Smooth muscle cell (in vitro differentiated cells): ENCODE results near the gene SIGLEC1. TPM values are rescaled to one million over a fixed set of nuclear protein-coding genes. Genes with fewer than 3 reads are reported as not detected.

Experiments used
- DNase-seq: peaks from one replicate; lab custom pipeline; 2025; ENCODE audit not compliant: unreplicated experiment; lab: John Stamatoyannopoulos, UW
- H2AFZ ChIP-seq: fragments of 200-600 bp; sonication (generic); 2 replicates; pipeline ENCODE4 v1.6.0; 2016; ENCODE audit warnings: antibody characterized with exemption, low read depth, mild to moderate bottlenecking
- H3F3A ChIP-seq: fragments of 200-600 bp; sonication (generic); 2 replicates; pipeline ENCODE4 v1.6.0; 2017; ENCODE audit warnings: antibody characterized with exemption, low read depth
- H3K27ac ChIP-seq: fragments of 200-600 bp; sonication (generic); 2 replicates; pipeline ENCODE4 v1.5.1; 2016; ENCODE audit warnings: low read depth, mild to moderate bottlenecking
- H3K27me3 ChIP-seq: fragments of 200-600 bp; sonication (generic); 2 replicates; pipeline ENCODE4 v1.6.1; 2016; ENCODE audit warnings: low read depth, mild to moderate bottlenecking
- H3K36me3 ChIP-seq: fragments of 200-600 bp; sonication (generic); 2 replicates; pipeline ENCODE4 v1.5.1; 2016; ENCODE audit warnings: low read depth
- H3K4me1 ChIP-seq: fragments of 200-600 bp; sonication (generic); 2 replicates; pipeline ENCODE4 v1.5.1; 2016; ENCODE audit warnings: low read depth
- H3K4me2 ChIP-seq: fragments of 200-600 bp; sonication (generic); 2 replicates; pipeline ENCODE4 v1.6.0; 2016; ENCODE audit warnings: mild to moderate bottlenecking
- H3K4me3 ChIP-seq: fragments of 200-600 bp; sonication (generic); 2 replicates; pipeline ENCODE4 v1.5.1; 2016; ENCODE audit warnings: mild to moderate bottlenecking
- H3K79me2 ChIP-seq: fragments of 200-600 bp; sonication (generic); 2 replicates; pipeline ENCODE4 v1.6.0; 2016; ENCODE audit warnings: low read depth, mild to moderate bottlenecking
- H3K9ac ChIP-seq: fragments of 200-600 bp; sonication (generic); 2 replicates; pipeline ENCODE4 v1.6.0; 2016; ENCODE audit warnings: low read depth
- H3K9me3 ChIP-seq: fragments of 200-600 bp; sonication (generic); replicated peaks from 2 replicates; pipeline ENCODE4 v1.5.1; 2016; ENCODE audit warnings: low read depth
- H4K20me1 ChIP-seq: fragments of 200-600 bp; sonication (generic); 2 replicates; pipeline ENCODE4 v1.6.0; 2016; ENCODE audit warnings: low read depth
- CTCF ChIP-seq: fragments of 200-600 bp; sonication (generic); IDR thresholded peaks from 2 replicates; pipeline ENCODE4 v1.5.1; 2017; ENCODE audit warnings: borderline replicate concordance, mild to moderate bottlenecking, antibody characterized with exemption; ENCODE audit not compliant: insufficient read depth, poor library complexity, severe bottlenecking
- WGBS: methylation state at CpG from one replicate; pipeline ENCODE4 v1.1.7; 2016; ENCODE audit warnings: low lambda C conversion rate; 5-methylcytosine and 5-hydroxymethylcytosine counted together
- polyA plus RNA-seq: library from polyadenylated mRNA; unstranded; fragments of >200 nt; fragmentation: Nextera tagmentation; extraction: Ambion mirVana; gene quantifications from 2 replicates; pipeline ENCODE4 v1.2.1, GENCODE V29; 2016
- total RNA-seq: library from RNA; depleted of rRNA; stranded (reverse); fragments of >200 nt; gene quantifications from 2 replicates; pipeline ENCODE4 v1.2.3, GENCODE V29; 2014

SIGLEC1 gene
- total and polyA plus RNA-seq, 2 experiments from 2014 or later, result not detected

GRCh38 chr20:3704087-3704486 is 8.3 kb downstream of the SIGLEC1 start:
- no peak overlapping the region for H3K9ac ChIP-seq
- H3K36me3 ChIP-seq, result no peaks in the 10 kb centered on the region
- H3K4me1 ChIP-seq, result no peaks in the 10 kb centered on the region
- H3K27ac ChIP-seq, result no peak overlapping the region
- no peak for DNase-seq
- H4K20me1 ChIP-seq, result no peaks in the 10 kb centered on the region
- H3F3A ChIP-seq, result no peaks in the 10 kb centered on the region
- 90% methylated on average over 5 of the region's 5 CpGs for WGBS
- H3K4me3 ChIP-seq, result no peak overlapping the region
- H2AFZ ChIP-seq, result no peak overlapping the region
- no peaks in the 10 kb centered on the region for H3K27me3 ChIP-seq
- no peak for TF ChIP-seq CTCF
- no peaks in the 10 kb centered on the region for H3K79me2 ChIP-seq
- H3K9me3 ChIP-seq, result no peaks in the 10 kb centered on the region
- H3K4me2 ChIP-seq, result no peak overlapping the region

- Histone ChIP-seq H3K79me2 (no peaks in the 10 kb centered on the region), H3K27ac (no peak overlapping the region), H3K27me3 (no peaks in the 10 kb centered on the region), H3K4me1 (no peaks in the 10 kb centered on the region), H2AFZ (no peak overlapping the region), H3K36me3 (no peaks in the 10 kb centered on the region), H4K20me1 (no peaks in the 10 kb centered on the region), H3K9ac (no peak overlapping the region), H3F3A (no peaks in the 10 kb centered on the region), H3K4me2 (no peak overlapping the region), H3K4me3 (no peak overlapping the region), H3K9me3 (no peaks in the 10 kb centered on the region)
- WGBS, result 95% methylated on average over 11 of the region's 11 CpGs
- no peak for TF ChIP-seq CTCF
- DNase-seq, result no peak
Observed at GRCh38 chr20:3702611-3703391, 9.6 kb downstream of the SIGLEC1 start.

- no peak overlapping the region for H3K4me2 ChIP-seq
Observed at GRCh38 chr20:3701061-3701998, 11.1 kb downstream of the SIGLEC1 start.

More at GRCh38 chr20:3701061-3701998, 11.1 kb downstream of the SIGLEC1 start:
- Histone ChIP-seq H3K4me3 (no peak overlapping the region), H3K4me1 (no peaks in the 10 kb centered on the region), H2AFZ (no peak overlapping the region), H4K20me1 (no peaks in the 10 kb centered on the region), H3K36me3 (no peaks in the 10 kb centered on the region), H3F3A (no peaks in the 10 kb centered on the region), H3K9me3 (no peaks in the 10 kb centered on the region), H3K27me3 (no peaks in the 10 kb centered on the region), H3K27ac (no peak overlapping the region), H3K9ac (no peak overlapping the region), H3K79me2 (no peaks in the 10 kb centered on the region)
- no peak for DNase-seq
- no peak for TF ChIP-seq CTCF
- WGBS, result 79% methylated on average over 13 of the region's 13 CpGs
